Gastroesophageal sphincter (tissue), 4 donors: ENCODE data around the gene LRRC46. TPM values are rescaled to one million over a fixed set of nuclear protein-coding genes. Genes with fewer than 3 reads are reported as not detected.

Source experiments
- ATAC-seq: fragments of 150-250 bp; one replicate; pipeline ENCODE4 v1.9.1; 2016; ENCODE audit warnings: mild to moderate bottlenecking, moderate library complexity
- H3K27ac ChIP-seq, 4 donors: fragments of 200-600 bp; sonication (generic) in 3 of 4; 1 replicate in 3 of 4; 2 replicates in 1 of 4; pipeline ENCODE4 v1.5.1; 2016 to 2019
- H3K27me3 ChIP-seq: fragments of 200-600 bp; sonication (generic); one replicate; pipeline ENCODE4 v1.5.1; 2019
- H3K36me3 ChIP-seq, 2 donors: fragments of 200-600 bp; sonication (generic); one replicate each; pipeline ENCODE4 v1.5.1; 2019; ENCODE audit warnings: control low read depth in 1 of 2
- H3K4me1 ChIP-seq, 3 donors: fragments of 200-600 bp; sonication (generic); 1 replicate in 2 of 3; 2 replicates in 1 of 3; pipeline ENCODE4 v1.5.1; 2016 to 2019; ENCODE audit warnings: control low read depth in 2 of 3
- H3K4me3 ChIP-seq, 2 donors: fragments of 200-600 bp; sonication (generic); one replicate each; pipeline ENCODE4 v1.5.1; 2019; ENCODE audit warnings: mild to moderate bottlenecking in 1 of 2, moderate library complexity in 1 of 2
- H3K9me3 ChIP-seq, 3 donors: fragments of 200-600 bp; sonication (generic); one replicate each; pipeline ENCODE4 v1.5.1; 2017 to 2019; ENCODE audit warnings: control low read depth in 2 of 3
- EP300 ChIP-seq: sonication (generic); formaldehyde crosslinking; IDR thresholded peaks from one replicate; pipeline ENCODE4 v1.6.1; 2017; ENCODE audit warnings: antibody characterized with exemption, mild to moderate bottlenecking
- POLR2A ChIP-seq, 2 donors: fragments of 450-650 bp; IDR thresholded peaks; one replicate each; pipeline ENCODE4 v1.6.1; 2017; ENCODE audit warnings: antibody characterized with exemption in 2 of 2, mild to moderate bottlenecking in 2 of 2, moderate library complexity in 1 of 2
- POLR2AphosphoS5 ChIP-seq: sonication (generic); formaldehyde crosslinking; IDR thresholded peaks from one replicate; pipeline ENCODE4 v1.6.1; 2017; ENCODE audit warnings: antibody characterized with exemption
- WGBS, 2 donors: methylation state at CpG; one replicate each; pipeline ENCODE4 v1.1.5; 2018; ENCODE audit warnings: low coverage in 1 of 2; 5-methylcytosine and 5-hydroxymethylcytosine counted together
- total RNA-seq, 4 donors: library from RNA; depleted of rRNA; stranded (reverse); fragments of >200 nt; gene quantifications; one replicate each; pipeline ENCODE4 v1.1.0, GENCODE V29; 2016
- TF ChIP-seq, protein P1 (sequence below), 4 experiments: fragments of 200-600 bp in 2 of 4; fragments of 450-650 bp in 2 of 4; sonication (generic) in 1 of 4; IDR thresholded peaks; one replicate each; pipeline ENCODE4 v1.5.1; 2017 to 2019; ENCODE audit warnings: antibody characterized with exemption in 4 of 4, mild to moderate bottlenecking in 2 of 4, moderate library complexity in 2 of 4

The LRRC46 gene
- total RNA-seq, 4 donors from 2014 or later = 0.46 to 1.3 TPM; not detected in 2

GRCh38 chr17:47884905-47885730 is 53.6 kb downstream of the LRRC46 start:
- H3K27me3 ChIP-seq = peaks cover 21% of the 10 kb centered on the region
- H3K27ac ChIP-seq = no peak overlapping the region
- H3K36me3 ChIP-seq = no peaks in the 10 kb centered on the region
- WGBS, 2 donors = 73% methylated on average over 5 of the region's 11 CpGs; no CpG with 5 or more reads in 1 of the 2 donors
- H3K9me3 ChIP-seq = no peaks in the 10 kb centered on the region
- TF ChIP-seq POLR2AphosphoS5 (no peak), EP300 (no peak), POLR2A (IDR thresholded peaks at IDR 0.05) (no peak)
- TF ChIP-seq, protein P1, sequence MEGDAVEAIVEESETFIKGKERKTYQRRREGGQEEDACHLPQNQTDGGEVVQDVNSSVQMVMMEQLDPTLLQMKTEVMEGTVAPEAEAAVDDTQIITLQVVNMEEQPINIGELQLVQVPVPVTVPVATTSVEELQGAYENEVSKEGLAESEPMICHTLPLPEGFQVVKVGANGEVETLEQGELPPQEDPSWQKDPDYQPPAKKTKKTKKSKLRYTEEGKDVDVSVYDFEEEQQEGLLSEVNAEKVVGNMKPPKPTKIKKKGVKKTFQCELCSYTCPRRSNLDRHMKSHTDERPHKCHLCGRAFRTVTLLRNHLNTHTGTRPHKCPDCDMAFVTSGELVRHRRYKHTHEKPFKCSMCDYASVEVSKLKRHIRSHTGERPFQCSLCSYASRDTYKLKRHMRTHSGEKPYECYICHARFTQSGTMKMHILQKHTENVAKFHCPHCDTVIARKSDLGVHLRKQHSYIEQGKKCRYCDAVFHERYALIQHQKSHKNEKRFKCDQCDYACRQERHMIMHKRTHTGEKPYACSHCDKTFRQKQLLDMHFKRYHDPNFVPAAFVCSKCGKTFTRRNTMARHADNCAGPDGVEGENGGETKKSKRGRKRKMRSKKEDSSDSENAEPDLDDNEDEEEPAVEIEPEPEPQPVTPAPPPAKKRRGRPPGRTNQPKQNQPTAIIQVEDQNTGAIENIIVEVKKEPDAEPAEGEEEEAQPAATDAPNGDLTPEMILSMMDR (IDR thresholded peaks at IDR 0.05) = no peak
- ATAC-seq = no peak
- no peak overlapping the region for H3K4me3 ChIP-seq
- peaks cover 0 to 4% (median 0%) of the 10 kb centered on the region in 3 donors for H3K4me1 ChIP-seq

Other genes starting within 250 kb of the LRRC46 start
- 100 to 1,000 TPM; 192 to 215 (median 211) TPM for gene KPNB1, start 181.8 kb upstream of the LRRC46 start, total RNA-seq
- gene TBKBP1, start 137.5 kb upstream of the LRRC46 start, total RNA-seq = 10 to 100 TPM; 13.9 to 25.1 (median 18.0) TPM
- 1 to 10 TPM in 1 of 4 donors, under 1 TPM in 1, not detected in 2; 0.94 to 1.1 TPM for gene TBX21, start 98.4 kb upstream of the LRRC46 start, total RNA-seq
- 1 to 10 TPM; 2.2 to 4.1 (median 3.8) TPM for gene OSBPL7, start 9.9 kb upstream of the LRRC46 start, total RNA-seq
- 10 to 100 TPM; 34.9 to 74.9 (median 55.0) TPM for gene MRPL10, start 129 bp upstream of the LRRC46 start, total RNA-seq
- 10 to 100 TPM; 17.4 to 28.9 (median 21.8) TPM for gene SCRN2, start 9.6 kb downstream of the LRRC46 start, total RNA-seq
- under 1 TPM; 0.12 to 0.31 (median 0.14) TPM for gene SP6, start 19.5 kb downstream of the LRRC46 start, total RNA-seq
- 10 to 100 TPM in 2 of 4 donors, 1 to 10 TPM in 2; 3.4 to 16.2 (median 10.0) TPM for gene SP2, start 64.6 kb downstream of the LRRC46 start, total RNA-seq
- gene PNPO, start 109.9 kb downstream of the LRRC46 start, total RNA-seq = 10 to 100 TPM; 20.3 to 43.9 (median 21.9) TPM
- 1 to 10 TPM in 1 of 4 donors, under 1 TPM in 1, not detected in 2; 0.19 to 3.5 TPM for gene PRR15L, start 126.2 kb downstream of the LRRC46 start, total RNA-seq
- 10 to 100 TPM; 43.8 to 98.8 (median 63.8) TPM for gene CDK5RAP3, start 139.4 kb downstream of the LRRC46 start, total RNA-seq
- gene COPZ2, start 206.1 kb downstream of the LRRC46 start, total RNA-seq = 10 to 100 TPM; 40.6 to 75.5 (median 49.4) TPM
- gene NFE2L1, start 216.7 kb downstream of the LRRC46 start, total RNA-seq = 100 to 1,000 TPM; 166 to 289 (median 182) TPM